Keratinocyte (primary cell): ENCODE results near the gene C10orf71. TPM values are rescaled to one million over a fixed set of nuclear protein-coding genes. Genes with fewer than 3 reads are reported as not detected.

Source experiments
- DNase-seq: peaks from one replicate; pipeline ENCODE4 v3.0.0-alpha.2; 2011; ENCODE audit warnings: low read depth, missing footprints, low spot score
- FAIRE-seq: peaks from 2 replicates; lab custom pipeline; 2011; peaks lifted over from hg19 to GRCh38; lab: Jason Lieb, UNC
- H2AFZ ChIP-seq: 2 replicates; pipeline ENCODE4 v1.6.0; 2012; ENCODE audit warnings: low read length, control low read depth, inconsistent platforms; ENCODE audit not compliant: control insufficient read depth
- H3K27ac ChIP-seq: 2 replicates; pipeline ENCODE4 v1.5.1; 2011; ENCODE audit warnings: low read length; ENCODE audit not compliant: control insufficient read depth, insufficient read depth
- H3K27me3 ChIP-seq: 3 replicates; pipeline ENCODE4 v1.6.0; 2011; ENCODE audit warnings: low read length; ENCODE audit not compliant: control insufficient read depth, insufficient read depth; ENCODE audit errors: extremely low read depth
- H3K36me3 ChIP-seq, 2 experiments: 2 replicates in 1 of 2; 3 replicates in 1 of 2; pipeline ENCODE4 v1.5.1; 2011; ENCODE audit warnings: low read length in 2 of 2, mild to moderate bottlenecking in 1 of 2; ENCODE audit not compliant: control insufficient read depth in 2 of 2, insufficient read depth in 2 of 2; ENCODE audit errors: extremely low read depth in 1 of 2
- H3K4me1 ChIP-seq: 3 replicates; pipeline ENCODE4 v1.5.1; 2011; ENCODE audit warnings: low read length; ENCODE audit not compliant: control insufficient read depth, insufficient read depth; ENCODE audit errors: extremely low read depth
- H3K4me2 ChIP-seq: 3 replicates; pipeline ENCODE4 v1.6.0; 2011; ENCODE audit warnings: low read depth, low read length; ENCODE audit not compliant: control insufficient read depth, insufficient read depth; ENCODE audit errors: extremely low read depth
- H3K4me3 ChIP-seq, 3 experiments: fragments of 200-600 bp in 1 of 3; sonication (generic) in 1 of 3; 2 replicates in 2 of 3; 3 replicates in 1 of 3; pipeline ENCODE4 v1.5.1; 2011 to 2016; ENCODE audit warnings: low read length in 3 of 3, mild to moderate bottlenecking in 3 of 3, control low read depth in 2 of 3, inconsistent platforms in 1 of 3, low read depth in 1 of 3, mixed read lengths in 1 of 3, mixed run types in 1 of 3, moderate library complexity in 1 of 3; ENCODE audit not compliant: control insufficient read depth in 2 of 3, insufficient read depth in 2 of 3; ENCODE audit errors: extremely low read depth in 1 of 3
- H3K79me2 ChIP-seq: 2 replicates; pipeline ENCODE4 v1.6.0; 2012; ENCODE audit warnings: low read length; ENCODE audit not compliant: control insufficient read depth, insufficient read depth
- H3K9ac ChIP-seq: 3 replicates; pipeline ENCODE4 v1.6.0; 2011; ENCODE audit warnings: low read length; ENCODE audit not compliant: control insufficient read depth, insufficient read depth; ENCODE audit errors: extremely low read depth
- H3K9me1 ChIP-seq: 3 replicates; pipeline ENCODE4 v1.6.0; 2011; ENCODE audit warnings: low read length; ENCODE audit not compliant: control insufficient read depth, insufficient read depth; ENCODE audit errors: extremely low read depth
- H3K9me3 ChIP-seq: 2 replicates; pipeline ENCODE4 v1.5.1; 2012; ENCODE audit warnings: low read depth, low read length; ENCODE audit not compliant: control insufficient read depth
- H4K20me1 ChIP-seq: 3 replicates; pipeline ENCODE4 v1.6.0; 2011; ENCODE audit warnings: low read length; ENCODE audit not compliant: control insufficient read depth, insufficient read depth; ENCODE audit errors: extremely low read depth
- CTCF ChIP-seq, 3 experiments: IDR thresholded peaks in 1 of 3; conservative IDR thresholded peaks in 1 of 3; optimal IDR thresholded peaks in 1 of 3; 2 replicates in 2 of 3; 3 replicates in 1 of 3; pipeline versions ENCODE3 to v1.5.1; 2011; ENCODE audit warnings: low read length in 3 of 3, mild to moderate bottlenecking in 3 of 3, moderate library complexity in 2 of 3, control low read depth in 1 of 3, inconsistent platforms in 1 of 3; ENCODE audit not compliant: insufficient read depth in 2 of 3; ENCODE audit errors: extremely low read depth in 1 of 3
- EZH2 ChIP-seq: IDR thresholded peaks from one replicate; pipeline ENCODE4 v1.6.1; 2012; ENCODE audit warnings: inconsistent platforms, mild to moderate bottlenecking, low read length, moderate library complexity
- dilution Hi-C: fragments of 300-500 bp; cut with MboI; formaldehyde crosslinking; loops from one replicate; pipeline ENCODE4 v1.7.0; 2020; ENCODE audit warnings: low sequenced_read_pairs; ENCODE audit not compliant: extremely low pct_ligation_motif_present
- polyA plus RNA-seq, 5 experiments: library from polyadenylated mRNA; depleted of rRNA in 3 of 5; stranded (reverse) in 3 of 5; stranded (forward) in 1 of 5; unstranded in 1 of 5; fragments of >200 nt; gene quantifications; 1 replicate in 1 of 5; 2 replicates in 3 of 5; 3 replicates in 1 of 5; pipeline versions ENCODE4 v1.2.1 to v1.2.3, GENCODE V29; 2011 to 2012; ENCODE audit warnings: missing spikeins in 2 of 5, low read depth in 1 of 5, low replicate concordance in 1 of 5

Gene C10orf71
- polyA plus RNA-seq, 1 donor (not counting 4 experiments of a cell fraction or from before 2014, with no cell fraction given): not detected

DNA sequence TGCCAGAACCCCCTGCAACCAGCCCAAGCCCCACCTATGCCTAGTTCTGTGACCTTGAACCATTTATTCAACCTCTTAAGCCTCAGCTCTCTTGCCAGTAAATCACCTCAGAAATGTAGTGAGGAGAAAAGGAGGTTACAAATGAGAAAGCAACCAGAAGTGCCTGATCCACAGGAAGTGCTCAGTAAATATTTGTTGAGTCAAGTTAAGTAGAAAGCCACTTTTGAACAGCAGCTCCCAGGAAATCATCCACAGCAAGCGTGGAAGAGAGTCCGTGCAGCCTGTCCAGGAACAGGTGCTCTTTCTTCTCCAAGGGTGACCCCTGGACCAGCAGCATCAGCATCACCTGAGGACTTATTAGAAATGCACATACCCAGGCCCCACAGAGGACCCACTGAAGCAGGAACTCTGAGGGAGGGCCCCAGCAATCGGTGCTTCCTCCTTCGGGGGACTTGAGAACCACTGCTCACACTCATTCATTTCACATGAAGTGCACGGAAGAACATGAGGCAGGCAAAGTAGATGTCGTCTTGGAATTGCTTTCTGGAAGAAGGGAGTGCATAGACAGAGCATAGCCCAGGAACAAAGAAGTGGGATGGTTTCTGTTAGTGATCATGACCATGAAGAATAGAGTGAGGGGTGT, 6.3 kb upstream of the C10orf71 start:
- Histone ChIP-seq H3K36me3 (no peaks in the 10 kb centered on the region), H3K9ac (no peak overlapping the region), H3K4me3 (no peak overlapping the region), H2AFZ (no peak overlapping the region), H3K4me1 (no peaks in the 10 kb centered on the region), H3K27ac (no peak overlapping the region), H4K20me1 (no peaks in the 10 kb centered on the region), H3K4me2 (no peak overlapping the region), H3K9me3 (no peaks in the 10 kb centered on the region), H3K9me1 (no peaks in the 10 kb centered on the region), H3K79me2 (no peaks in the 10 kb centered on the region), H3K27me3 (no peaks in the 10 kb centered on the region)
- no peak for TF ChIP-seq EZH2
- no peak for TF ChIP-seq CTCF (optimal IDR thresholded peaks at IDR 0.05 in 1 of 3, IDR thresholded peaks at IDR 0.05 in 1 of 3, conservative IDR thresholded peaks at IDR 0.05 in 1 of 3; ENCODE audit: extremely low read depth in 1 of 3, insufficient read depth in 2 of 3, low read length in 3 of 3)
- dilution Hi-C loops: no loop called here
- no peak for FAIRE-seq
- no peak for DNase-seq

- no peak for DNase-seq
- Histone ChIP-seq H3K9me3 (no peaks in the 10 kb centered on the region), H3K4me1 (no peaks in the 10 kb centered on the region), H3K36me3 (no peaks in the 10 kb centered on the region), H3K4me3 (no peak overlapping the region), H4K20me1 (no peaks in the 10 kb centered on the region), H3K4me2 (no peak overlapping the region), H3K9me1 (no peaks in the 10 kb centered on the region), H3K9ac (no peak overlapping the region), H3K27ac (no peak overlapping the region), H3K27me3 (no peaks in the 10 kb centered on the region), H3K79me2 (no peaks in the 10 kb centered on the region), H2AFZ (no peak overlapping the region)
- dilution Hi-C loops: no loop called here
- TF ChIP-seq EZH2 (no peak), CTCF (optimal IDR thresholded peaks at IDR 0.05 in 1 of 3, IDR thresholded peaks at IDR 0.05 in 1 of 3, conservative IDR thresholded peaks at IDR 0.05 in 1 of 3; ENCODE audit: extremely low read depth in 1 of 3, insufficient read depth in 2 of 3, low read length in 3 of 3) (no peak)
- FAIRE-seq: no peak
Observed at GRCh38 chr10:49293208-49293603, 5.8 kb upstream of the C10orf71 start.
